ENCODE data around the gene ETV1. TPM values are rescaled to one million over a fixed set of nuclear protein-coding genes. Genes with fewer than 3 reads are reported as not detected.

ETV1 gene
- total RNA-seq, 2 donors from 2014 or later: 1.6 to 4.3 TPM

- intact Hi-C loops (cut with DNase I): no loop called here
- Histone ChIP-seq H3K27ac (no peak overlapping the region), H3K9me3 (no peaks in the 10 kb centered on the region), H3K4me3 (no peak overlapping the region), H3K4me1 (no peaks in the 10 kb centered on the region), H3K36me3 (no peaks in the 10 kb centered on the region), H3K9ac (ENCODE audit: low read depth in 2 of 2, low read length in 2 of 2) (no peak overlapping the region), H3K27me3 (no peaks in the 10 kb centered on the region)
- no peak for DNase-seq
- TF ChIP-seq CTCF (IDR thresholded peaks at IDR 0.05): no peak
Measured at GRCh38 chr7:14001139-14001538, 11.7 kb upstream of the ETV1 start.

- no peaks in the 10 kb centered on the region for H3K27me3 ChIP-seq
- H3K4me1 ChIP-seq: no peaks in the 10 kb centered on the region
- no peaks in the 10 kb centered on the region for H3K36me3 ChIP-seq
- H3K9ac ChIP-seq (ENCODE audit: low read depth in 2 of 2, low read length in 2 of 2): no peak overlapping the region
- no peak for DNase-seq
- H3K9me3 ChIP-seq: no peaks in the 10 kb centered on the region
- no peak overlapping the region for H3K27ac ChIP-seq
- no peak for TF ChIP-seq CTCF (IDR thresholded peaks at IDR 0.05)
- no peak overlapping the region for H3K4me3 ChIP-seq
- intact Hi-C loops (cut with DNase I): no loop called here
Measured at GRCh38 chr7:14000247-14000646, 10.8 kb upstream of the ETV1 start.

- no peak overlapping the region for H3K27ac ChIP-seq
- intact Hi-C loops (cut with DNase I): no loop called here
- no peaks in the 10 kb centered on the region for H3K9me3 ChIP-seq
- H3K9ac ChIP-seq (ENCODE audit: low read depth in 2 of 2, low read length in 2 of 2): no peak overlapping the region
- no peak for DNase-seq
- no peak overlapping the region for H3K4me3 ChIP-seq
- TF ChIP-seq CTCF (IDR thresholded peaks at IDR 0.05): no peak
- H3K36me3 ChIP-seq: no peaks in the 10 kb centered on the region
- no peaks in the 10 kb centered on the region for H3K4me1 ChIP-seq
- H3K27me3 ChIP-seq: no peaks in the 10 kb centered on the region
Measured at GRCh38 chr7:13998866-13999265, 9.4 kb upstream of the ETV1 start.

GRCh38 chr7:13992596-13992964 is 3.1 kb upstream of the ETV1 start:
- no peak for DNase-seq
- H3K36me3 ChIP-seq: no peaks in the 10 kb centered on the region
- peak overlapping the region; percentile 68 for H3K27ac ChIP-seq
- no peaks in the 10 kb centered on the region for H3K9me3 ChIP-seq
- TF ChIP-seq CTCF (IDR thresholded peaks at IDR 0.05): no peak
- H3K4me1 ChIP-seq: no peaks in the 10 kb centered on the region
- H3K27me3 ChIP-seq: no peaks in the 10 kb centered on the region
- intact Hi-C loops (cut with DNase I): no loop called here
- no peak overlapping the region for H3K9ac ChIP-seq (ENCODE audit: low read depth in 2 of 2, low read length in 2 of 2)
- no peak overlapping the region for H3K4me3 ChIP-seq

GRCh38 chr7:13991791-13992595 is 2.5 kb upstream of the ETV1 start:
- no peaks in the 10 kb centered on the region for H3K36me3 ChIP-seq
- peak overlapping the region; percentile 68 for H3K27ac ChIP-seq
- DNase-seq: no peak
- intact Hi-C loops (cut with DNase I): no loop called here
- H3K9ac ChIP-seq (ENCODE audit: low read depth in 2 of 2, low read length in 2 of 2): no peak overlapping the region
- no peaks in the 10 kb centered on the region for H3K9me3 ChIP-seq
- no peak for TF ChIP-seq CTCF (IDR thresholded peaks at IDR 0.05)
- H3K4me1 ChIP-seq: no peaks in the 10 kb centered on the region
- H3K27me3 ChIP-seq: no peaks in the 10 kb centered on the region
- peak overlapping the region; percentile 65 for H3K4me3 ChIP-seq
